ENCODE data around the gene JTB. TPM values are rescaled to one million over a fixed set of nuclear protein-coding genes. Genes with fewer than 3 reads are reported as not detected.

JTB gene
- polyA plus RNA-seq (2012; ENCODE audit: insufficient read length, low read depth): 174 TPM

DNA sequence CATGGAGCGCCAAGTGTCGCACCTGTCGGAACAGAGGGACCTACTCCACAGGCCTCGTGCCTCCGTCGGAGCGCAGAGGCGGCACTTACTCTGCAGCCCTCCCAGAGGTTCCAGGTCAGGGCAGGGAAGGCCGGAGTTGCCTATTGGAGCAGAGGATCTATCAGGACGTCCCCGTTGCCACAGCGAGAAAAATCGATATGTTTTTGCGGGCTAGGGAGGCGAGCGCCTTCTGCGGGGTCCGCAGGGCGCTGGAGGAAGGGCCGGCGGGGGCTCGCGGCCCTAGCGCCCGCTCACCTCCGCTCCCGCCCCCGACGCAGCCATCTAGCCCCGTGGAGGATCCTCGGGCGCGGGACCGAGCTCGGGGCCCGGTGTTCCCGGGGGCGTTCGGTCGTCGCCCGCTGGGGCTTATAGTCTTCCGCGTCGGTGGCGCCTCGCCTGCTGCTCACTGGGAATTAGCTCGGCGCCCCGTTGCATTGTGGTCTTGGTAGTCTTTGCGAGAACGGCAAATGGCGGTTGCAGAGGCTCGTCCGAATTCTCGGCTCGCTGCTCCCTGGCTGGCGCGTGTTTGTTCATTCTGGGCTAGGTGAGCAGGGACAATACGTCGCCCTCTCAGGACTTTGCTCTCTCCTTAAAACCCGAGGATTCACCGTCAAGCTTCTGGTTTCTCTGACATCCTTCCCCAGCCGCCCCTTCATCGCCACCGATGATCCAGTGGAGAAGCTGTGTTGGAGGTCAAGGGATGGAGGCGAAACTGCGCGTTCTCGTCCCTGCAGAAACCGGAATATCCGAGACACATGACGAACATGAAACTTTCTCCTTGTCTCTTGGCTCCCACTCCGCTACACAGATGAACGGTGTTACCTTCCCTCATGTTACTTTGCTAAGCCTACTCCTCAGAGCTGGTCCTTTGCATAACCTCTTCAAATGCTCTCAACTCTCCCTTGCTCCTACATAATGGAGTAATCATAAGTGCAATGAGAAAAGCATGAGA, at the start of gene JTB:
Gene JTB, minus strand, starts transcription at position 425 of the 991 bp plus-strand sequence. Its CDS starts 422 bp downstream, at position 3.
- TF ChIP-seq TAF1 (IDR thresholded peaks at IDR 0.05; ENCODE audit: borderline replicate concordance, insufficient read depth, low read length) (peak; percentile 96), POLR2AphosphoS5 (IDR thresholded peaks at IDR 0.05; ENCODE audit: low read depth, low read length) (peak; percentile 83), SIN3A (IDR thresholded peaks at IDR 0.05; ENCODE audit: borderline replicate concordance, insufficient read depth, low read length) (peak; percentile 55; the same call in 1 of the 2 replicates), REST (IDR thresholded peaks at IDR 0.05; ENCODE audit: insufficient read depth in 1 of 2, low read depth in 2 of 2, low read length in 2 of 2) (0 out of 4 replicates have a peak, but pooled peaks of 1 of the 2 experiments have one; percentile 9), FOXP2 (optimal IDR thresholded peaks at IDR 0.05; ENCODE audit: borderline replicate concordance, extremely low read depth, extremely low read length, insufficient read depth) (no peak)

DNA sequence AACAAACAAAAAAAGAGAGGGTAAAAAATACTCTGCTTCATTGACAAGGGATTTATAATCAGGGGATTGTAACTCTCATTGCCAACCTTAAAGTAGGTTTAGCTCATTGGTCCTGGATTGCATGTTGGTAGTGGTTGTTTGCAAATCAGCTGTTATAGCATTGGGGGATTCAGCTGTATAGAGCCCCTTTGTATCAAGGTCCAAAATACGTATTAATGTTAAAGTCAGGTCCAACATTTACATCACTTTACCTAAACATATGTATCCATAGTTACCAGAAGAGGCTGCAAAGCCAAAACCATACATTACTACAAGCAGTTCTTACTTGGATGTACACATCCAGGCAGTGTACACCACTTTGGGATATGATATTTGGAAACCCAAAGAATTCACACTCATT, 42.5 kb upstream of the JTB start:
- TF ChIP-seq FOXP2 (optimal IDR thresholded peaks at IDR 0.05; ENCODE audit: borderline replicate concordance, extremely low read depth, extremely low read length, insufficient read depth): no peak
- no peak for TF ChIP-seq TAF1 (IDR thresholded peaks at IDR 0.05; ENCODE audit: borderline replicate concordance, insufficient read depth, low read length)
- TF ChIP-seq SIN3A (IDR thresholded peaks at IDR 0.05; ENCODE audit: borderline replicate concordance, insufficient read depth, low read length): no peak

DNA sequence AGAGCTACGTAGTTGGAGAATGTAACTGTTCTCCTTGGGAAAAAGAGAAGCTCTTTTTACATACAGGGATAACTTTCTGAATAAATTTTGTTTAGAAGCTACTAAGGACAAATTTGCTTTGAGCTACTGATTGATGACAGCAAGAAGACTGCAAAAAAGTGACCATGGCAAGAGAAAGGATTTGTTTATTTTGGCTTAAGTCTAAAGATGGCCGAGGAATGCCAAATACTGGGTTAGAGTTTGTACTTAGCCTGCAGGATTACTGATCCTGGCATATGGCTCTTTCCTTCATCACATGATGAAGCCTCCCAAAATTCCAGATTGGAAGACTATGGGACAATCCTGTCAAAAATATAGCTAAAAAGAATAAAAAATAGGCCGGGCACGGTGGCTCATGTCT, 41.8 kb upstream of the JTB start:
- TF ChIP-seq REST (IDR thresholded peaks at IDR 0.05; ENCODE audit: insufficient read depth in 1 of 2, low read depth in 2 of 2, low read length in 2 of 2) (no peak), POLR2AphosphoS5 (IDR thresholded peaks at IDR 0.05; ENCODE audit: low read depth, low read length) (no peak), TAF1 (IDR thresholded peaks at IDR 0.05; ENCODE audit: borderline replicate concordance, insufficient read depth, low read length) (no peak), SIN3A (IDR thresholded peaks at IDR 0.05; ENCODE audit: borderline replicate concordance, insufficient read depth, low read length) (no peak), FOXP2 (optimal IDR thresholded peaks at IDR 0.05; ENCODE audit: borderline replicate concordance, extremely low read depth, extremely low read length, insufficient read depth) (no peak)

GRCh38 chr1:154014154-154014907, 36.9 kb upstream of the JTB start:
- TF ChIP-seq TAF1 (IDR thresholded peaks at IDR 0.05; ENCODE audit: borderline replicate concordance, insufficient read depth, low read length): no peak
- no peak for TF ChIP-seq SIN3A (IDR thresholded peaks at IDR 0.05; ENCODE audit: borderline replicate concordance, insufficient read depth, low read length)
- no peak for TF ChIP-seq FOXP2 (optimal IDR thresholded peaks at IDR 0.05; ENCODE audit: borderline replicate concordance, extremely low read depth, extremely low read length, insufficient read depth)
- no peak for TF ChIP-seq REST (IDR thresholded peaks at IDR 0.05; ENCODE audit: insufficient read depth in 1 of 2, low read depth in 2 of 2, low read length in 2 of 2)
- no peak for TF ChIP-seq POLR2AphosphoS5 (IDR thresholded peaks at IDR 0.05; ENCODE audit: low read depth, low read length)

- TF ChIP-seq SIN3A (IDR thresholded peaks at IDR 0.05; ENCODE audit: borderline replicate concordance, insufficient read depth, low read length) (no peak), REST (IDR thresholded peaks at IDR 0.05; ENCODE audit: insufficient read depth in 1 of 2, low read depth in 2 of 2, low read length in 2 of 2) (no peak), FOXP2 (optimal IDR thresholded peaks at IDR 0.05; ENCODE audit: borderline replicate concordance, extremely low read depth, extremely low read length, insufficient read depth) (no peak), POLR2AphosphoS5 (IDR thresholded peaks at IDR 0.05; ENCODE audit: low read depth, low read length) (no peak), TAF1 (IDR thresholded peaks at IDR 0.05; ENCODE audit: borderline replicate concordance, insufficient read depth, low read length) (no peak)
Observed at GRCh38 chr1:154012129-154012528, 34.7 kb upstream of the JTB start.
